A673 (cell line): ENCODE data around the gene KCNIP3. TPM values are rescaled to one million over a fixed set of nuclear protein-coding genes. Genes with fewer than 3 reads are reported as not detected.

ENCODE experiments used
- BruUV-seq: library from RNA; stranded (reverse); fragments of 400-500 nt; replicated peaks from 2 replicates; lab custom pipeline; 2021; lab: Mats Ljungman, UMichigan
- CTCF ChIA-PET: fragments of 300-600 bp; sonication (Branson Sonifier 250); formaldehyde crosslinking; loops from one replicate; lab custom pipeline; 2022; ENCODE audit warnings: antibody characterized with exemption; lab: Charles Lee
- POLR2A ChIA-PET: fragments of 300-600 bp; sonication (Branson Sonifier 250); formaldehyde crosslinking; loops from one replicate; lab custom pipeline; 2022; ENCODE audit warnings: antibody characterized with exemption; ENCODE audit not compliant: low non-redundant PET; lab: Charles Lee
- DNase-seq: peaks from one replicate; pipeline ENCODE4 v3.0.0-alpha.2; 2015; ENCODE audit warnings: low spot score
- H3K27ac ChIP-seq: fragments of 200-600 bp; sonication (generic); 2 replicates; pipeline ENCODE4 v1.5.1; 2016; ENCODE audit warnings: mixed run types, low read depth, mild to moderate bottlenecking, mixed read lengths, antibody characterized with exemption, low read length; ENCODE audit not compliant: poor library complexity, severe bottlenecking
- H3K27me3 ChIP-seq: fragments of 200-600 bp; sonication (generic); replicated peaks from 2 replicates; pipeline ENCODE4 v1.6.1; 2017; ENCODE audit warnings: mixed run types, low read depth, mild to moderate bottlenecking, mixed read lengths, antibody characterized with exemption, low read length; ENCODE audit not compliant: insufficient read depth, poor library complexity
- H3K36me3 ChIP-seq: fragments of 200-600 bp; sonication (generic); 2 replicates; pipeline ENCODE4 v1.6.1; 2016; ENCODE audit warnings: mixed run types, mild to moderate bottlenecking, mixed read lengths, antibody characterized with exemption, low read length; ENCODE audit not compliant: insufficient read depth, poor library complexity, severe bottlenecking
- H3K4me1 ChIP-seq: fragments of 200-600 bp; sonication (generic); 2 replicates; pipeline ENCODE4 v1.6.1; 2017; ENCODE audit warnings: mixed run types, mild to moderate bottlenecking, mixed read lengths, antibody characterized with exemption, low read length; ENCODE audit not compliant: insufficient read depth, poor library complexity, severe bottlenecking
- H3K4me3 ChIP-seq: fragments of 200-600 bp; sonication (generic); 2 replicates; pipeline ENCODE4 v1.5.1; 2016; ENCODE audit warnings: low read depth, mixed run types, mild to moderate bottlenecking, mixed read lengths, low read length; ENCODE audit not compliant: poor library complexity, severe bottlenecking
- H3K9me3 ChIP-seq: fragments of 200-600 bp; sonication (generic); 2 replicates; pipeline ENCODE4 v1.6.1; 2016; ENCODE audit warnings: mixed run types, low read depth, mild to moderate bottlenecking, mixed read lengths, antibody characterized with exemption, low read length; ENCODE audit not compliant: poor library complexity, severe bottlenecking
- EZH2 ChIP-seq: fragments of 200-600 bp; sonication (generic); IDR thresholded peaks from 2 replicates; pipeline ENCODE4 v1.6.1; 2017; ENCODE audit warnings: borderline replicate concordance, low read depth, mild to moderate bottlenecking, mixed read lengths, antibody characterized with exemption, low read length; ENCODE audit not compliant: poor library complexity, severe bottlenecking
- intact Hi-C: fragments of 100-400 bp; cut with micrococcal nuclease; formaldehyde crosslinking; loops from one replicate; pipeline ENCODE4 v1.10.0; 2022; ENCODE audit not compliant: unreplicated experiment
- total RNA-seq: library from RNA; stranded (reverse); gene quantifications from 2 replicates; pipeline ENCODE4 v1.2.3, GENCODE V29; 2021
- TF ChIP-seq, protein P1 (sequence below): fragments of 300-800, 200-600 bp; sonication (generic); conservative IDR thresholded peaks from 2 replicates; pipeline ENCODE4 v1.5.1; 2017; ENCODE audit warnings: low read depth, mild to moderate bottlenecking, antibody characterized with exemption, low read length, moderate library complexity, mixed read lengths

The KCNIP3 gene
- total RNA-seq, 1 experiment from 2014 or later: 0.45 TPM

DNA sequence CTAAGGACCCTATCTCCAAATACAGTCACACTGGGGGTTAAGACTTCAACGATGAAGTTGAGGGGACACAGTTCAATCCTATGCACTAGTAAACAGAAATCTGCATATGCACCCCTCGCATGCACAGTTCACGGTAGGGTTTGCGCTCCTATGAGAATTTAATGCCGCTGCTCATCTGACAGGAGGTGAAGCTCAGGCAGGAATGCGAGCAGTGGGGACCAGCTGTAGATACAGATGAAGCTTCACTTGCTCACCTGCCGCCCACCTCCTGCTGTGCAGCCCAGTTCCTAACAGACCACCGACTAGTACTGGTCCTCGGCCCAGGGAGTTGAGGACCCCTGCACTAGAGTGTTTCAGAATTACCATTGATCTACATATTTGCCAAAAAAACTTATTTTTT lies 65.3 kb downstream of the KCNIP3 start:
- Histone ChIP-seq H3K36me3 (no peaks in the 10 kb centered on the region), H3K27ac (no peak overlapping the region), H3K4me3 (no peak overlapping the region), H3K27me3 (peaks cover 12% of the 10 kb centered on the region), H3K9me3 (no peaks in the 10 kb centered on the region), H3K4me1 (no peaks in the 10 kb centered on the region)
- ChIA-PET CTCF (no interaction called here), POLR2A (no interaction called here)
- BruUV-seq: no TSS peak
- intact Hi-C loops: no loop called here
- DNase-seq: no peak
- no peak for TF ChIP-seq EZH2
- TF ChIP-seq, protein P1, sequence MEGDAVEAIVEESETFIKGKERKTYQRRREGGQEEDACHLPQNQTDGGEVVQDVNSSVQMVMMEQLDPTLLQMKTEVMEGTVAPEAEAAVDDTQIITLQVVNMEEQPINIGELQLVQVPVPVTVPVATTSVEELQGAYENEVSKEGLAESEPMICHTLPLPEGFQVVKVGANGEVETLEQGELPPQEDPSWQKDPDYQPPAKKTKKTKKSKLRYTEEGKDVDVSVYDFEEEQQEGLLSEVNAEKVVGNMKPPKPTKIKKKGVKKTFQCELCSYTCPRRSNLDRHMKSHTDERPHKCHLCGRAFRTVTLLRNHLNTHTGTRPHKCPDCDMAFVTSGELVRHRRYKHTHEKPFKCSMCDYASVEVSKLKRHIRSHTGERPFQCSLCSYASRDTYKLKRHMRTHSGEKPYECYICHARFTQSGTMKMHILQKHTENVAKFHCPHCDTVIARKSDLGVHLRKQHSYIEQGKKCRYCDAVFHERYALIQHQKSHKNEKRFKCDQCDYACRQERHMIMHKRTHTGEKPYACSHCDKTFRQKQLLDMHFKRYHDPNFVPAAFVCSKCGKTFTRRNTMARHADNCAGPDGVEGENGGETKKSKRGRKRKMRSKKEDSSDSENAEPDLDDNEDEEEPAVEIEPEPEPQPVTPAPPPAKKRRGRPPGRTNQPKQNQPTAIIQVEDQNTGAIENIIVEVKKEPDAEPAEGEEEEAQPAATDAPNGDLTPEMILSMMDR: no peak

DNA sequence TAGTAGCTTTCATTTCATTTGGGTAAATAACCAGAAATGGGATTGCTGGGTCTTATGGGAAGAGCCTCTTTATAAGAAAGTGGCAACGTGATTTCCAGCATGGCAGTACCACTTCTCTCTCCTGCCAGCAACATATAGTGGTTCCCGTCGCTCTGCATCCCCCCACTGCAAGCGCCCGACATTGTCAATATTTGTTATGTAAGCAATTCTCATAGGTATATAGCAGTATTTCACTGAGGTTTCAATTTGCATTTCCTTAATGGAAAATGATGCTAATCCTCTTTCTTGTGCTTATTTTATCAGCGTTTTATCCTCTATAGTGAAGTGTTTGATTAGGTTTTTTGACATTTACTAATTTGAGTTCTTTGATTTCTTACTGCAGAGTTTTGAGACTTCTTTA lies 69.4 kb downstream of the KCNIP3 start:
- intact Hi-C loops: no loop called here
- Histone ChIP-seq H3K27me3 (peaks cover 26% of the 10 kb centered on the region), H3K27ac (no peak overlapping the region), H3K4me1 (no peaks in the 10 kb centered on the region), H3K9me3 (no peaks in the 10 kb centered on the region), H3K36me3 (no peaks in the 10 kb centered on the region), H3K4me3 (no peak overlapping the region)
- BruUV-seq: no TSS peak
- DNase-seq: no peak
- CTCF ChIA-PET: no interaction called here
- TF ChIP-seq, protein P1: no peak
- TF ChIP-seq EZH2: no peak
- POLR2A ChIA-PET: no interaction called here

DNA sequence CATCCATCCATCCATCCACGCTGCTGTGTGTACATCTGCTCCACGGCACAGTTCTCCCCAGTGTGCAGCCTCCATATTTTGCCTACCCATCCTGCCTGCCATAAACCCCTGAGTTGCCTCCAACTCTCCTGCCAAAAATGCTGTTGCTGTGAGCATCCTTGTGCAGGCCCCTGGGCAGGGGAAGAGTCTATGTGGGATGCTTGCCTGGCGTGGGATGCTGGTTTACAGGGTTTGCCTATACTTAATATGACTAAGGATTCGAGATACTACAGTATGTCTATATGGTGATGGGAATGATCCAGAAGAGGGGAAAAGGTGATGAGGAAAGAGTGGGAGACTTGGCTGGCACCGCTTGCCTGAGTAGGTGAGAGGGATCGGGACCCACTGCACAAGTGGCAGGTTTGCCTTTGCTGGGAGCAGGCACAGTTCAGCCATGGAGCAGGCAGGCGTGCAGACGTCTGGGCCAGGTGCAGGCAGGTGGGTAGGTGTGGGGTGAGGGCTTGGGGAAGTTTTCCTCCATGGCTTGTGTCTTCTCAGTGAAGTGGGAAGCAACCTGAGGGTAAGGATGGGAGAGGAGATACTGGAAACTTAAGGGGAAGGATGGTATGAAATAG lies 75.2 kb downstream of the KCNIP3 start:
- no TSS peak for BruUV-seq
- Histone ChIP-seq H3K9me3 (no peaks in the 10 kb centered on the region), H3K27me3 (peaks cover 14% of the 10 kb centered on the region), H3K4me1 (no peaks in the 10 kb centered on the region), H3K36me3 (no peaks in the 10 kb centered on the region), H3K4me3 (no peak overlapping the region), H3K27ac (no peak overlapping the region)
- POLR2A ChIA-PET: no interaction called here
- TF ChIP-seq, protein P1: no peak
- TF ChIP-seq EZH2: no peak
- no peak for DNase-seq
- CTCF ChIA-PET: no interaction called here
- intact Hi-C loops: no loop called here
